ENCODE results near the gene SLC6A20.

Gene SLC6A20

DNA sequence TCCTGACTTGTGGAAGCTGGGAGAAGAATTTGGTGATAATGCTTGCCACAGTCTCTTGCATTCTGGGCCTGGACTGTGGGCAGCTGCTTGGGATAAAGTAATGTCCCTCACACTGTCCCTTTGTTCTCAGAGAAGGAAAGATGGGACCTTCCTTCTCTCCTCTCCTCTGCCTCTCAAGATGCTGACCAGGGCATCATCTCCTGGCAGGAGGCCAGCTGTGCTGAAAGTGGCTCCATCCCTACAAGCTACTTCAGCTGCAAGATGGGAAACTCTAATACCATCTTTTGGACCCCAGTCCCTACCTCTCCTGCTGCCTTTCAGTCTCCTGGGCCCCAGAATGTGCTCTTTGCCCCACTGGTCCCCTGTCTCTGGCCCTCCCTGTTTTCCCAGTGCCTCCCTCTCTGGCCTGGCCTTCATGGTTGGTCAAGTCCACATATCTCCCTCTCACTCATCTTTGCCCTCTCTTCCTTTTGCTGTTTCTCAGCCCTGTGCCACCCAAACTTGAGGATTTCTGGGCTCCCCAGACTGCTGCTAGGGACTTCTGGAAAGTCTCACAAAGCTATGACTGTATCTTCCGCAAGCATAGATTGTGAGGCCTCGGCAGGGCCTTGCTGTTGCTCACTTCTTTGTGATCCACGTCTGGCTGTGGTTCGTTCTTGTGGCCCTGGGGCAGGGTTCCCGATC, 7.1 kb upstream of the SLC6A20 start:
- FAIRE-seq (no peak), DNase-seq (ENCODE audit: extremely low spot score, insufficient read length, low read depth) (no peak)

DNA sequence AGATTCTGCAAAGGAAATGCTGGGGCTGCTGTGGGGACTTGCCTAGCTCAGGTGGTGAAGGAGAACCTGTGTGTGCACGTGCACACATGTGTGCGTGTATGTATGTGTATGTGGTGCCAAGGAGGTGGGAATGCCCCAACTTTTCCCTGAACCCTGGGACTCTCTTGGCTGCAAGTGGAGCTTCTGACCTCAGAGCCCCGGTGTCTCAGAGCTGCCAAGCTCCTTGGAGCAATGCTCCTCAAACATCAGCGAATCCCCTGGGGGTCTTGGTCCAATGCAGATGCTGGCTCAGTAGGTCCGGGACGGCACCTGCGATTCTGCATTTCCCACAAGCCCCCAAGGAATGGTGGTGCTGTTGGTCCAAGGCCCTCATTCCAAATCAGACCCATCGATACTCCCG, 5.8 kb upstream of the SLC6A20 start:
- no peak for DNase-seq (ENCODE audit: extremely low spot score, insufficient read length, low read depth)
- FAIRE-seq, result no peak

DNA sequence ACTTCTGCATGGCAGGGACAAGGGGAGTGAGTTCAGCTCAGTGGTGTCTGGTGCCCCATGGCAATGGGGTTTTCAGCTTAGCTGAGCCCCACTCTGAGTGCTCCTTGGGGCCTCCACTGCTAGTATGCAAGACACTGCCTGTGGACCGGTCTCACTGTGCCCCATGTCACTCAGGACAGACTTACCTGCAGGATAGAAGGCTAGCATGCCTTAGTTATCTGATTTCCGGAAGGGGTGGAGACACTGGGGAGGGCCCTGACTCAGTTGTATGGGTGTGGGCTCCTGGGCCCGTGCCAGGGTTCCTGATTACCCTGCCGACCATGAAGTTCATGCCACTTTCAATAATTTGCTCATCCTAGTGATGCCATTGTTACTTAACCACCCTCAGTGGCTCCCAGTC, 4.3 kb upstream of the SLC6A20 start:
- FAIRE-seq (no peak), DNase-seq (ENCODE audit: extremely low spot score, insufficient read length, low read depth) (no peak)

DNA sequence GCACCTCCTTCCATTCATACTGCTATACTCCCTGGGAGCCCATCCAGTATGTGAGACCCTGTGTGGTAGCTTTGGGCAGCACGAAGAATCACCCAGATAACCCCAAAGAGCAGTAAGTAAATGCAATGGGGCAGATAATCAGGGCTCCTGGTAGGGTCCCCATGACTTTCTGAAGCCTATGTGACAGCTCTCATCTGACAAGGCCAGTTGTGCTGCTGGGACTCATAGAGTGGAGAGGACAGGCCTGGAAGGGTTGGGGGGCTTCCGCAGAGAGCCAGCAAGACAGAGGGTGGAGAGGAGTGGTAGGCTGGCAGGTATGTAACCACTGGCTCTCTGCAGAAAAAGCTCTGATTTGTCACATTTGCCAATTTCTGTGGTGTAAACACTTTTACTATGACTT, 3.2 kb upstream of the SLC6A20 start:
- FAIRE-seq, result no peak
- no peak for DNase-seq (ENCODE audit: extremely low spot score, insufficient read length, low read depth)

DNA sequence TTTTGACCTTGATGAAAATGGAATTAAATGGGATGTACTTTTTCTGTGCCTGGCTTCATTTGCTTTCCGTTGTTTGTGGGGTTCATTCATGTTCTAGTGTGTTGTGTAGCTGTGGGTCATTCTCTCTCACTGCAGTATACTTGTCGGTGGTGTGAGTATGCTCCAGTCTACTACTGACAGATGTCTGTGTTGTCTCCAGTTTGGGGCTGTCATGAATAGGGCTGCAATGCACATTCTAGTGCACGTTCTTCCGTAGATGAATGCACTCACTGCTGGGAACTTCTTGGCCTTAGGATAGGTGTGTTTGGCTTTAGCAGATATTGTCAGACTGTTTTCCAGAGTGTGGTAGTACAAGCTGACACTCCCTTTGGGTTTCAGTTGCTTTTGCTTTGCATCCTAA, 1.7 kb upstream of the SLC6A20 start:
- no peak for FAIRE-seq

DNA sequence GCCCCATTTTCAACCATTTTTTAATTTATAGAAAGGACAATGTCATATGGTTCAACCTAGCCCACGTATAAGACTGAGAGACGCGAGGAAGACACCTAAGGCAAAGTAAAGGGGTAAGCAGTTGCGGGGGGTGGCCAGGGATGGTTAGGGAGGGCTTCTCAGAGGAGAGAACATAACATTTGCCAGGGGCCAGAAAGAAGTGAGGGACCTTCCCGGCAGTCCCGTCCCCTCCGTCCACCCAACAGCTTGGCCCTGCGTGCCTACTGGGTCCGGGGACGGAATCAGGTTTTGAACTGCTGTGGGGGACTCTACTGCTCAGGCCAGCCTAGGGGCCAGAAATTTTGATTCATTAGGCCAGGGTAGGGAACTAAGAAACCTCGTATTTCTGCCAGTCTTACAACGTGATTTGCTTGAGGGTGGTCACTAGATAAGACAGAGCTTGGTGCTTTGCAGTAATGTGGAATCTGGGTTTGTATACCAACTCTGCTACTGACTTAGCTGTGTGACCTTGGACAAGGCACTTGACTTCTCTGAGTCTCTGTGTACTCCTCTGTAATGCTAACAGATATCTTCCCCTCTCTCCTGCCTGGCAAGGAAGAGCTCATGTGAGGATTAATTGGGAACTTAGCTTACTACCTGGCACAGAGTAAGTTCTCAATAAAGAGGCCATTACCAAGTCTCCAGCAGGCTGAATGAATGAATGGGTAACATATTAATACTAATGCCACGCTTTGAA, 734 bp upstream of the SLC6A20 start:
- DNase-seq (ENCODE audit: extremely low spot score, insufficient read length, low read depth) (no peak), FAIRE-seq (no peak)

More for the DNA sequence above, 1.7 kb upstream of the SLC6A20 start:
- DNase-seq (ENCODE audit: extremely low spot score, insufficient read length, low read depth), result no peak

DNA sequence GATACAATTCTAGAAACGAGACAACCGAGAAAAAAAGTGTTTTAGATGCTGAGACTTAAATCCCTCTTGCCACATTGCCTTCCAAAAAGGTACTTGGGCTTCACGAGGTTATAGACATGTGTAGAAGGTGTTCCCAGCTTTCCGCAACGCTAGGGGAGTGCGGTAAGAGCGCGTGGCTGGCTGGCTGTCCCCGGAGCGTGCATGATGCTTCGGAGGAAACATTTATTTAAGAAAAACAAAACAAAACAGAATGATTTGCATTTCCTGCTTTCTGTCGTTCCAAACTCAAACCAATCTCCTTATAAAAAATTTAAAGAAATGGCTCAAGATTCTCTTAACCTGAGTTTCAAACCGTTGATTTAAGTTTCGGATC, 841 bp downstream of the SLC6A20 start:
- DNase-seq (ENCODE audit: extremely low spot score, insufficient read length, low read depth) (no peak), FAIRE-seq (no peak)

DNA sequence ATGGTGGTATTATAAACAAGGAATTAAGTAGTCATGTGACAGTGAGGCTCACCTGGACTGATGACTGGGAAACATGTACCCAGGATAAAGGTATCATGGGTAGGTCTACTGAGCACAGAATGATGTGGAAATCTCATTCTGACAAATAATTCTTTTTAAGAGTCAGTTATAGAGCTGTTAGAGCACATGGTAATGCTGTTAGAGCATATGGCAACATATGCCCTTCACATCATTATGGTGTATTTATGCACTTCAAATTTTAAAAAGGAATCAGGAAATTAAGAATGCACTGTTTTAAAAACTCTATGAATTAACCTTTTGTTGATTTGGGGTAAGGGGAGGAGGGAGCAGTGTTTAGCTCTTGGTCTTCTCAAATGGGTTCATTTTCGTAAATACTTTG, 1.7 kb downstream of the SLC6A20 start:
- DNase-seq (ENCODE audit: extremely low spot score, insufficient read length, low read depth) (no peak), FAIRE-seq (no peak)

DNA sequence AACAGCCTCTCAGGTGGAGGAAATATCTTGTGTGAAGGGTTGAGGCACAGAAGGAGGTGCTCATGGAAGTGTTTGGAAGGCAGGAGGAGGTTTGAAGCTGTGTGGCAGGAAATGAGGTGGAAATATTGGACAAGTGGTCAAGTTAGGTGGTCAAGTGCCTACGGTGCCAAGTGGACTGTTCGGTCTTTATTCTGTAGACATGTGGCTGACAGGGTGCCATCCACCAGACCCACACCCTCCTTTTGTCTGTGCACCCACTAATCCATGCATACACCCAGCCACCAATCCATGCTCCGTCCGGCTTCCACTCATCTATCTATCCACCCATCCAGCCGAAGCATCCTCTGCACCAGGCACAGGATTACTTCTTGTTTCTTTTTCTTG, 2.2 kb downstream of the SLC6A20 start:
- DNase-seq (ENCODE audit: extremely low spot score, insufficient read length, low read depth) (no peak), FAIRE-seq (no peak)

DNA sequence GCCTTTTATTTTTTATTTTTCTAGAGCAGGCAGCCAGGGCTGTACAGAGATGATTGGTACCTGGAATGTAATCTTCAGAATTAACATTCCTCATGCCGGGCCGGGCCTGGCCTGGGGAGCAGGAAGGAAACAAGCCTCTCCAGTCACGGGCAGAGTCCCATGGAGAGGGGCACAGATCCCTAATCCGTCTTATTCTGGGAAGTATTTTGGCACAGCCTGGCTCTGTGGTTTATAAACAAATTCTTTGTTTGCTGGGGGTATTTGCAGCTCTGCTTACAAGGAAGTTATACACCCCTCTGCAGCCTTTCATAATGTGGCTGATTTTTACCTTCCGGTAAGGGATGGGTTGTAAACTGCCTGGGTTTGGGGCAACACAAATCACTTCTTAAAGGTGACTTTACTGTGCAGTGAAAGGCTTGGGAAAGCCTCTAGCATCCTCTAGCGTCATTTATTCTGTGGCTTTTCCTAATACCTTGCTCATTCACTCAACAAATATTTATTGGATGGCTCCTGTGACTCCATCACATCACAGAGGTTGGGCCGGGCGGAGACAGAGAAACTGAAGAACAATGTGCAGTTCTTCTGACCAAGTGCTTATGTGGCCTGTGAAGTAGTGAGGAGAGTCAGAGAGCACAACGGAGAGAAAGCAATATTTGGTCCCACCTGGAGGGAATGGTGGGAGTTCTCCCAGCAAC, 2.7 kb downstream of the SLC6A20 start:
- no peak for FAIRE-seq
- no peak for DNase-seq (ENCODE audit: extremely low spot score, insufficient read length, low read depth)

DNA sequence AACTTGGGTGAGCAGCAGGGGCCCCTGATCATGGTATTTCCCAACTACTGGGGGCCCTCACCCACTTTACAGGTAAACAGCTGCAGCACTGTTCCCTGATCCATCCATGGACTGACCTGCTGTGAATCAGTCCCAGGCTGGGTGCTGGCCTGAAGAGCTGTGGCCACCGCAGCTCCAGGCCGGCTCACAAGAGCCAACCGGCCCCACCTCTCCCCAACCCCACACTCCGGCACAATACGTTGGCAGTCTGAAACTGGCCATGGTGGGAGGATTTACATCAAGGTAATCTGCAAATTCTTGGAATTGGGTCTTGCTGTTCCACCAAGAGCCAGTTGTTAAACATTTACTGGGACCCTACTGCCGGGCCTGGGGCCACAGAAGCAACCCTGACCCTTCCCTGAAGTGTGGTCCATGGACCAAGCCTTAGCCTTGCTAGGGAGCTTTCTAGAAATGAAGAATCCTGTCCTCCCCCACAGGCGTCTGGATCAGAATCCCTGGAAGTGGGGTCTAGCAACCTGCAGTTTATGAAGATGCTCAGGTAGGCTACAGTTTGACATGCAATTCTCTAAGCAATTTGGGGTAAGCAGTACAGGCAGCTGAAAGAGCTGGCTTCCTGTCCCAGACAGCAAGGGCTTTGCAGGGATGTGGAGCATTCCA, 3.7 kb downstream of the SLC6A20 start:
- DNase-seq (ENCODE audit: extremely low spot score, insufficient read length, low read depth), result no peak
- FAIRE-seq, result no peak

DNA sequence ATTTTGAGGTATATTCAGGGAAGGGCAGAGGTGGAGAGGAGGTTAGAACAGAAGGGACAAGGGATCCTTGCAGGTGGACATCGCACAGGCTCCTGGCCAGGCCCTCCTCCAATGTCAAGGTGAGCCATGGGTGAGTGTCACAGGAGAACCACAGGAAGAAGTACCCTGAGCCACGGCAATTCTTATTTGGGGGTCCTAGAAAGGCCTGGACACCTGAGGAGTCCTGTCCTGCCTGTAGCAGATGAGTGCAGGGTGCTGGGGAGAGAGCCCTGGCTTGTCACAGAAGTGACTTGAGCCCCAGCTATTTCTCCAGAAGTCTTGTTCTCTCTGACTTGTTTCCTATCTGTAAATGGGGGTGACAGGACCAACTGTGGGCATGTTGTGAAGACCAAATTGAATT, 4.3 kb downstream of the SLC6A20 start:
- FAIRE-seq, result no peak
- no peak for DNase-seq (ENCODE audit: extremely low spot score, insufficient read length, low read depth)

DNA sequence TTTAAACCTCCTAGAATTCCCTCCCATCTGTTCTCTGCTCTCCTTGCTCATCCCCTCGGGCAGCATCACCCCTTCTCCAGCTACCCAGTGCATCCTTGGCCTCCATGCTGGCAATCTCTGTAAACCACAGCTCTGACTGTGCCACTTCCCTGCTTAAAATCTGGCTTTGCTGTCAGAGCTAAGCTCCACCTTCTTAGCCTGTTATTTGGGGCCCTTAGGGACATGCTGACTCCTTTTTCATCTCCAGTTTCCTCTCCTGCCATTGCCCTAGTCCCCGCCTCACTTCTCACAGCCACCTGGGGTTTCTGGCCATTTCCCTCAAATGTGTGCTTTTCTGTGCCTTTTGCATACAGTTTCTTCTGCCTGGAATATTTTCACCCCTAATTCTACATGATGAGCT, 5.7 kb downstream of the SLC6A20 start:
- FAIRE-seq (no peak), DNase-seq (ENCODE audit: extremely low spot score, insufficient read length, low read depth) (no peak)

DNA sequence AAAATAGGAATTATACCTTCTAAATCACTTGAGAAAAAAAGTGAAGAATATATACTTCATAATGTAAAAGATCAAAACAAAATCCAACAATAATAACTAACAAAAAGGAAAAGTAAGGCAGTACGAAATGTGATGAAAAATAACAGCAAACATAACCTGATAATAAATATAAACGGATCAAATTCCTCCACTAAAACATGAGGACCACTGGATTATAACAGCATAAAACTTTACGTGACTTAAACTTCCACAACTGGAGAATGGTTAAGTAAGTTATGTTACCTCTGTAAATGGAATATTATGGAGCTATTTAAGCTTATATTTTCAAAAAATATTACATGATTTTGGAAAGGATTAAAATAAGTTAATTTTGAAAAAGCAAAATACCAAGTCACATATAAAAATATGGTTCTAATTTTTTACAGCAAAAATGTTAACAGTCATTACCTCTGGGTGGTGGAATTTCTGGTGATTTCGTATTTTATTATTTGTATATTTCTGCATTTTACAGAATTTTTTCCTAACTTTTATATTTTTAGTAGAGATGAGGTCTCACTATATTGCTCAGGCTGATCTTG, 7.0 kb downstream of the SLC6A20 start:
- FAIRE-seq, result no peak
- no peak for DNase-seq (ENCODE audit: extremely low spot score, insufficient read length, low read depth)

DNA sequence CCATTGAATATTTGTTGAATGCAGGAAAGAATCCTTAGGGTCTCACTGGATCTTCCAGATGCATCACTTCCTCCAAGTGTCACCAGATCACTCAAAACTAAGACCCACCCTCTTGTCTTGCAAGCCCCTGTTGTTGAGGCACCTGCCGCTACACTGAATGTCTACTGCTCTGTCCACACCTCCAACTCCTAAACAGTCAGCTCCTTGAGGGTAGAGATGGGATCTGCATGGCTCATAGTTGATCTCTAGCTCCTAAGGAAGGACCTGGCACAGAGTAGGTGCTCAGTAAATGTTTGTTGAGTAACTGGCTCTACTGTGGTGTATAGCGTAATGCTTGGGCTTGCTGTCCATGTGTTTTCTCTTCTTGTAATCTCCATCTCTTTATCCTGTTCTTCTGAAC, 8.8 kb downstream of the SLC6A20 start:
- FAIRE-seq, result no peak
- DNase-seq (ENCODE audit: extremely low spot score, insufficient read length, low read depth), result no peak

DNA sequence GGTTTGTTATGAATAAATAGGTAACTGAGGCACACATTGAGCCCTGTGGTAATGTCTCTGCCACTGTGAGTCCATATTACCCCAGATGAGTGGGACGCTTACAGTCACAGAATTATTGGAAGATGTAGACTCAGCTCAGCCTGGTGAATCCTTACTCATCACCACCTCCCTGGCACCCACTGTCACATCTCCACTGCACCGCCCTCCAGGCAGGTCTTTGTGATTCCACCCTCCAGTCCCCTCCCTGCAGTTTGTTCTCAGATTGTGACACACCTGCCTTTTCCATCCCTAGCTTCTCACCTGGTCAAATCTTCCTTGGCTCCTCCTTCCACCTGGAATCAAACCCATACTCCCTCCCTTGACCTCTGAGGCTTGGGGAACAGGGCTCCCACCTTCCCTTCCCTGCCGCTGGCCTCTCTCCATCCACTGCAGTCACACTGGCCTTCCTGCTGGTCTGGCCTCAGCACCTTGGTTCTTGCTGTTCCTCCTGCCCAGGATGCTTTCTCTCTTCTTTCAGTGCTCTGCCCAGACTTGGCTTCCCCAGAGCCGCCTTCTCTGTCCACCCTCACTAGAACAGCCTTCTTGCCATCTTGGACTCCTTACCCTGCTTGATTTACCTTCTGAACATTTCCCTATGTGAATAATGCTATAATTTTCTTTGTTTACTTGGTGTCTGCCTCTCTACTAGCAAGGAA, 9.4 kb downstream of the SLC6A20 start:
- DNase-seq (ENCODE audit: extremely low spot score, insufficient read length, low read depth) (no peak), FAIRE-seq (no peak)

DNA sequence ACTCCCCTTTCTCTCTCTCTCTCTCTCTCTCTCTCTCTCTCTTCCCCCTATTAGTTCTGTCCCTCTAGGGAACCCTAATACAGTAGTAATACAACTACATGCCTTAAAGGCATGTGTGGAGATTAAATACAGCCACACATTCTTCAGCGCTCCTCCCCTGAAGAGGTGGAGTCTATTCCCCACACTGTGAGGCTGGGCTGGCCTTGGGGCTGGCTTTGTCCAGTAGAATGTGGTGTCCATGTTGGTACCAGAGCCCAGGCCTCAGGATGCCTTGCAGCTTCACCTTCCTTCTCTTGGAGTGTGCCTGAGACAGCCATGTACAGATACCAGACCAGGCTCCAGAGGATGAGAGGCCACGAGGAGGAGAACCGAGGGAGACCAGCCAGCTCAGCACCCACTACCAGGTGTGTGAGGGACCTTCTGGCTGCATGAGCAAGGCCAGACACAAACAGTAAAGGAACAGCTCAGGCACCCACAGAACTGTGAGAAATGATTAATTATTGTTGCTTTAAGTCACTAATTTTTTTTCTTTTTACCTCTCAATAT, 10.7 kb downstream of the SLC6A20 start:
- no peak for FAIRE-seq
- no peak for DNase-seq (ENCODE audit: extremely low spot score, insufficient read length, low read depth)

DNA sequence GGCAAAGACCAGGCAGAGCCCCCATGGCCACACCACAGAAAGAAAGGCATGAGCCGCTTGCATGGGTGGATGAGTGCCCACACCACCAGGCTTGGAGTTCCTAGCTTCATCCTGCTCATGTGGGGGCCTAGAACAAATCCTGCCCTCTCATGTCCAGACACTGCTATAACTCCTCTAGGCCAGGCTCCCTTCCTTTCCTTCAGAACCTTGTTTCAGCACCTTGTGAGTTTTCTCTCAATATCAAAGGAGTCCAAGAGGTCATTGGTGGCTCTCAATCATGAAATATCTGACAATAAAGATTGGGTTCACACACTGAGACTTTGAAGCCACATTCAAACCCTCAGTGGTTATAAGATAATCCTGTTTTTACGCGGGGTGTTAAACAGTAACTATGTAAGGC, 12.7 kb downstream of the SLC6A20 start:
- FAIRE-seq (no peak), DNase-seq (ENCODE audit: extremely low spot score, insufficient read length, low read depth) (no peak)

DNA sequence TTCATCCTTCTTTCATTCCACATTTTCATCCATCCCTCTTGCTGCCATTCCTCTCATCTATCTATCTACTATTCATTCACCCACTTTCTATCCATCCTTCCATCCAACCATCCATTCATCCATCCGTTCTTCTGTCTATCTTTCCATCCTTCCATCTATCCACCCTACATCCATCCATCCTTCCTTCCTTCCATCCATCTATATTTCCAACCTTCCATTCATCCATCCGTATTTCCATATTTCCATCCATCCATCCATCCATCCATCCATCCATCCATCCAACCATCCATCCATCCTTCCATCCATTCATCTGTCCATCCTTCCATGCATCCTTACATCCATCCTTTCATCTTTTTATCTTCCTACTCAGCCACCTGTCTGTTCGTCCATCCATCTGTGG, 14.0 kb downstream of the SLC6A20 start:
- FAIRE-seq (no peak), DNase-seq (ENCODE audit: extremely low spot score, insufficient read length, low read depth) (no peak)

DNA sequence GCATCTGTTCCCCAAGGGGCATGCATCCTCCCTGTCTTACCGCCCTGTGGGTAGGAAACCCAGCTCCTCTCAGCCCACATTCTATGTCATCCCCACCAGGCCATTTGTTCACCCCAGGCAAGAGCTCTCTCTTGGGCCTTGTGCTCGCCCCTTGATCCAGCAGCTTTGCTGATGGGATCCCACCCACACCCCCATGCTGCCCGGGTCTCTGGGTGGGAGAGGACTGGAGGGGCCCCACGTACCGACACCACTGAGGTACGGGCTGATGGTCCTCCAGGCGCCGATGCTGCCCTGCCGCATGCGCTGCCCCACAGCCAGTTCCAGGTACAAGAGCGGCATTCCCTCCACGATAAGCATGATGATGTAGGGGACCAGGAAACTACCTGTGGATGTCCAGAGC, 14.5 kb downstream of the SLC6A20 start:
- no peak for DNase-seq (ENCODE audit: extremely low spot score, insufficient read length, low read depth)
- FAIRE-seq, result no peak

Measured in GM18507 (cell line).